H1 (cell line): ENCODE measurements around the gene PRPS1.

Source experiments
- CEBPB ChIP-seq: IDR thresholded peaks from 2 replicates; pipeline ENCODE4 v1.6.1; 2012; ENCODE audit warnings: low read depth, low read length
- CHD2 ChIP-seq: IDR thresholded peaks from 2 replicates; pipeline ENCODE4 v1.6.1; 2012; ENCODE audit warnings: low read length, improper control_type of control experiment
- POLR2AphosphoS5 ChIP-seq: IDR thresholded peaks from 2 replicates; pipeline ENCODE4 v1.6.1; 2011; ENCODE audit warnings: low read depth, low read length

DNA sequence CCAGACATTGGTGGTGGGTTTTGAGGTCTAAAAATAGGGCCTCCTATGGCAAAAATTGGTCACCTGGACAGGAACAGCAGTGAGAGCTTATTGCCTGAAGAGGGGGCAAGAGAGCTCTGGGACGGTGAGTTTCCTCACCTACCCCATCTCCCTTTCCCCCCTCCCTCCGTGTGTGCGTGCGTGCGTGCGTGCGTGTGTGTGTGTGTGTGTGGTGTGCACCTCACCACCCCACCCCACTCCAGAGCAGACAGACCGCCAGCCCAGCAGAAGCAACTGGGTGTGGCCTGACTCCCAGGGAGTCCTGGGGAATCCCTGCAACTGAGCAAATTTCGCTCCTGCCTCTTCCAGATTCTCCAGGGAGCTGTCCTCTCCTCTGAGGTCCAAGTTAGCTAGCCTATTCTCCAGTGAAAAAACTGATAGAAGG, 44.7 kb downstream of the PRPS1 start:
- TF ChIP-seq CHD2 (no peak), POLR2AphosphoS5 (no peak), CEBPB (no peak)
